ACC112 (cell line): ENCODE data around the gene PYGM.

ENCODE experiments used
- H2AFZ ChIP-seq: fragments of 200-600 bp; sonication (generic); one replicate; pipeline ENCODE4 v1.6.0; 2017; ENCODE audit warnings: antibody characterized with exemption, low read length; ENCODE audit not compliant: unreplicated experiment
- H3K27ac ChIP-seq: fragments of 200-600 bp; sonication (generic); 2 replicates; pipeline ENCODE4 v1.5.1; 2014; ENCODE audit warnings: low read depth, mild to moderate bottlenecking, antibody characterized with exemption, low read length, moderate library complexity
- H3K27me3 ChIP-seq: fragments of 200-600 bp; sonication (generic); 2 replicates; pipeline ENCODE4 v1.6.1; 2014; ENCODE audit warnings: mild to moderate bottlenecking, antibody characterized with exemption, low read length, moderate library complexity, mixed read lengths; ENCODE audit not compliant: insufficient read depth
- H3K36me3 ChIP-seq: fragments of 200-600 bp; sonication (generic); 2 replicates; pipeline ENCODE4 v1.6.1; 2016; ENCODE audit warnings: mild to moderate bottlenecking, antibody characterized with exemption, low read length, moderate library complexity, mixed read lengths; ENCODE audit not compliant: insufficient read depth
- H3K4me1 ChIP-seq: fragments of 200-600 bp; sonication (generic); one replicate; pipeline ENCODE4 v1.6.1; 2016; ENCODE audit warnings: low read length, mixed read lengths; ENCODE audit not compliant: insufficient read depth, unreplicated experiment, control insufficient read depth
- H3K4me3 ChIP-seq: fragments of 200-600 bp; sonication (generic); 2 replicates; pipeline ENCODE4 v1.5.1; 2014; ENCODE audit warnings: mild to moderate bottlenecking, low read depth, low read length
- H3K79me2 ChIP-seq: fragments of 200-600 bp; sonication (generic); one replicate; pipeline ENCODE4 v1.6.0; 2016; ENCODE audit warnings: low read length; ENCODE audit not compliant: control insufficient read depth, unreplicated experiment, insufficient read depth

The PYGM gene

DNA sequence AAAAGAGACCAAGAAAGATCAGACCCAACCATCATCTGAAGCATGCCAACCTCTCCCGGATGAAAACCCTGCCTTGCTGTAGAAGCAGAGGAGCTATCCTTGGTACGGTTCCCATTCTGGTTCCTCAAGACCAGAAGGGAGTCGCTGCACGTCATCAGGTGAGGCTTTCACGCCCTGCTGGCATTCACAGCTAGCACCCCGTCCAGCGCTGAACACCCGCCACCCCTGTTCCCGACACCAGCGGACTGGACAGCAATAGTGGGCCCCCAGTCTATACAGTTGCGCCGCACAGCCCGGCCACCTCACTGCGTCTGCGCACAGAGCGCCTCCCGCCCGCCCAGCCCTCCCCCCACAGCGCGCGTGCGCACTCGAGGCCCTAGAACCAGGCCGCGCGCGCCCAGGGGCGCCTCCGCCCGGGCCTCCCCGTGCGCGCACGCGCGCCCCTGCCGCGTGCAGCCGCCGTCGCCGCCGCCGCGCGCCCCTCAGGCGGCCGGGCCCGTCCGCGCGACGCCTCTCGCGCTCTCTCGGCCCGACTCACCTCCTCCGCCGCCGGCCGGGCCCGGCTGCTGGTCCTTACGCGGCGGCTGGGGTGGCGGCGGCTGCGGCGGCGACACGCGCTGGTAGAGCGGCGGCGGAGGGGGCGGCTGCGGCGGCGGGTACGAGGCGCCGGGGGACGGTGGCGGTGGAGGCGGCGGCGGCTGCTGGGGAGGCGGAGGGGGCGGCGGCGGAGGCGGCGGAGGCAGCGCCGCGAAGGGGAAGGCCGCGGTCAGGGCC, 17.9 kb upstream of the PYGM start:
- no peak overlapping the region for H2AFZ ChIP-seq
- H3K27ac ChIP-seq = peak overlapping the region; percentile 93
- H3K4me3 ChIP-seq = peak overlapping the region; percentile 95
- peaks cover 48% of the 10 kb centered on the region for H3K79me2 ChIP-seq
- peaks cover 38% of the 10 kb centered on the region for H3K36me3 ChIP-seq
- no peaks in the 10 kb centered on the region for H3K27me3 ChIP-seq
- H3K4me1 ChIP-seq = peaks cover 26% of the 10 kb centered on the region

DNA sequence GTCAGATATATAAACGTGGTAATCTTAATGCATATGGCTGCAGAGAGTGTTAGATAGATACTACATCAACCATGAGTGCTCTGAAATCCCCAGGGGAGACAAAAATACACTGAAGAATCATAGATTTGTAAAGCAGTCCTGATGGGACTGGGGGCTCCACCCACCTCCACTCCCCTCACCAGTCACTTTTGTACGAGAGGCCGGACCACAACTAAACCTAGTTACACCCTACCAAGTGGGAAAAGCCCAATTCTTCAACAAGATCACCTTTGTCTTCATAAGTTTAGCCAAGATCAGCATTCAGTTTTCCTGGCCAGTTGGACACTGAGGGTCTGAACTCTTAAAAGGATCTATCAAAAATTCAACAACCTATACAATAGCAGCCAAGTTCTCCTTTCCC, 17.1 kb upstream of the PYGM start:
- no peaks in the 10 kb centered on the region for H3K27me3 ChIP-seq
- no peak overlapping the region for H3K27ac ChIP-seq
- H3K4me3 ChIP-seq = peak overlapping the region; percentile 87
- H3K36me3 ChIP-seq = peaks cover 46% of the 10 kb centered on the region
- no peak overlapping the region for H2AFZ ChIP-seq
- H3K4me1 ChIP-seq = peaks cover 30% of the 10 kb centered on the region
- peaks cover 55% of the 10 kb centered on the region for H3K79me2 ChIP-seq

DNA sequence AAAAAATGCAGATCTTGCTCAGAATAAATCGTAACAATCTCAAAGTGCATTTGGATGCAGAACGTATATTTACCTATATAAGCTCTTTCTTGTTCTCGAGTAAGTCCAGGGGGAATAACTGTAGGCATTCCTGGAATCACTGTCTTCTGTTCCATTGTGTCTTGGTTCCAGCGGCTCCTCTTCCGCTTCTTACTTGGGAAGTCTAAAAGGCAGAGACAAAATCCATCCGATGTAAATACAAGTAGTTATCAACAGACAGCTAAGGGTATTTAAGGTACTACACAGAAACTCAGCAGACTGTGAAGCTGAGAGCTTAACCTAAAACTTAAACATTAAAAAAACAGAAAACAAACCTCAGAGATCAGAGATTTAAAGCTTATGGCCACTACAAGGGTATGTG, 16.7 kb upstream of the PYGM start:
- Histone ChIP-seq H3K4me1 (peaks cover 30% of the 10 kb centered on the region), H2AFZ (no peak overlapping the region), H3K27me3 (no peaks in the 10 kb centered on the region), H3K27ac (no peak overlapping the region), H3K4me3 (peak overlapping the region; percentile 87), H3K36me3 (peaks cover 51% of the 10 kb centered on the region), H3K79me2 (peaks cover 59% of the 10 kb centered on the region)

DNA sequence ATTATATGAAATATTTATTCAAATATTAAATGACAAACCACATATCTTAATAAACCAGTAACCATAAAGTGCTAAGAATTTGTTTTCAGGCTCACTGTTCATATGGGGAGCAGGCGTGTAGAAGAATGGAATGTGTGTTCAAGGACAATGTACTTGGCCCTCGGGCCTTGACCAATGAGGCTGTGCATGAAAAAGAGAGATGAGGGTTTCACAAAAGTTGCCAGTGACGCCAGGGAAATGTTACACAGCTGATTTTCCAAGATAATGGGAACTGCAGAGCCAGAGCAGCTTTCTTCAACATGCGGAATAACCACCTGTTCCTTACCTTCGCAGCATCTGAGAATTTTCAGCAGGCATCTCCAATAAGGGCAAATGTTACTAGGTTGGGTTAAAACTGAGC, 14.4 kb upstream of the PYGM start:
- Histone ChIP-seq H3K27me3 (no peaks in the 10 kb centered on the region), H3K4me1 (peaks cover 23% of the 10 kb centered on the region), H3K27ac (no peak overlapping the region), H3K36me3 (peaks cover 71% of the 10 kb centered on the region), H3K4me3 (no peak overlapping the region), H3K79me2 (peaks cover 67% of the 10 kb centered on the region), H2AFZ (no peak overlapping the region)

DNA sequence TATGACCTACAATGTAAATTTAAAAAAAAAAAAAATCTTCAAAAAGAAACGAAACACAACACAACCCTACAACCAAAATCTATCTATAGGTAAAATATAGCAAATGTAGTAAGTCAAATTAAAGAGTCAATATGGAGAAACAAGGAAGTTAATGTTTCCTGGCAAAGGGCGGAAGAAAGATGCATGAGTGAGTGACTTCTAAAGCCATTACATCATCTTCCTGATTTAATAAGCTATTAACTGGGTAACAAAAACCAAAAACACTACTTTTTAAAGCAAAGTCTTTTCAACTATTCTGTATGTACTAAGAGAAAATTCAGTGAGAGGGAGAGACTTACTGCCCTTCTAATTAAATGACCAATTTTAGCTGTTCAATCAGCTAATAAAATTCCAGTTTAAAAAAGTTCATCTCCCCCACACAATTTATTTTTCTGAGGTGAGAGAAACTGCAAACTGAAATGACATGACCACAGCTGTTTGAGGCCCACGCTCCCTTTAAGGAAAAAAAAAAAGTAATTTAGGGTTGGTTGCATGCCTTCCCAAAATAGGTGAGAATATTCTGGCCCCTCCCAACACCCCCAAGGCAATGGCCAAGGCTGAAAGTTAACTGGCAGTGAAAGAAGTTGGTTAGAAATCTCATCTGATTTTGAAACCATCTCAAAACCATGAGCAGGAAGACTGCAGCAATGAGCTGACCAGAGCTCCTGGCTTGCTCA, 12.7 kb upstream of the PYGM start:
- peaks cover 71% of the 10 kb centered on the region for H3K79me2 ChIP-seq
- H3K27me3 ChIP-seq = no peaks in the 10 kb centered on the region
- no peak overlapping the region for H2AFZ ChIP-seq
- H3K27ac ChIP-seq = no peak overlapping the region; the same call in 1 of the 2 replicates
- H3K4me3 ChIP-seq = no peak overlapping the region
- H3K36me3 ChIP-seq = peaks cover 87% of the 10 kb centered on the region
- H3K4me1 ChIP-seq = peaks cover 23% of the 10 kb centered on the region

DNA sequence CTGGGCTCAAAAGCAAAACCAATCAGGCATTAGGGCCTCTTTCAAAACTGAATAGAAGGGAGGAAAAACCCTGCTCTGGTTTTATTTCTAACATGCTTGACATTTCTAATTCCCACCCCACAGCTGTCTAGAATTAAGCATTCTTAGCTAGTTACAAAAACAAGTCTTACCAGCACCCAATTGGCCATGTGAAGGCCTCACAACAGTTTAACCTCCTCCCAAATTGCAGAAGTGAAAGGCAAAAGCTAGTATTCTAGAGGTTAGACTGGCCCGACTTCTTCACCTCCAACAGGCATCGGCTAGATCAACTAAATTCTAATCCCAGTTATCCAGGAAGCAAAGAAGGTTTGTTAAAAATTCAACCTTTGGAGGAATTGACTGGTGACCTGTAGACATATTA, 12.1 kb upstream of the PYGM start:
- H3K4me1 ChIP-seq = peaks cover 23% of the 10 kb centered on the region

DNA sequence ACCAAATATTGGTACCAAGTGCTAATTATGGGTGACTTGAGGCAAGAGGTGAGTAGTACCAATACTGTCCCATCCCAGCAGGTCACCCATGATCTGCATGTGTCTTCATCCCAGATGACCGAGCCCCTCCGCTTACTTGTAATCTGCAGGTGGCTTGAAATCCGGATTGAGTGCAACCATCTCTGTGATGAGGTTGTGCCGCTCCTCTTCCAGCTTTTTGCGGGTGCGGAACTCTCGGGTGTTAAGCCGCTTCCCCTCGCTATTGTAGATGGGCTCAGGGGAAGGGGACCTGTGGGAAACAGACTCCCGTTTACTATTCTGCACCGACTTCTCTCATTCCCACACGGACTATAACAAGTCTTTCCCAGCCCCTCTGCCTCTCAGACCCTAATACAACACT, 10.3 kb upstream of the PYGM start:
- Histone ChIP-seq H3K27ac (no peak overlapping the region), H2AFZ (no peak overlapping the region), H3K79me2 (peaks cover 50% of the 10 kb centered on the region), H3K4me1 (peaks cover 8% of the 10 kb centered on the region), H3K4me3 (no peak overlapping the region), H3K36me3 (peaks cover 78% of the 10 kb centered on the region), H3K27me3 (no peaks in the 10 kb centered on the region)

More for the DNA sequence above, 12.1 kb upstream of the PYGM start:
- Histone ChIP-seq H3K27me3 (no peaks in the 10 kb centered on the region), H3K36me3 (peaks cover 92% of the 10 kb centered on the region), H3K79me2 (peaks cover 66% of the 10 kb centered on the region), H3K4me3 (no peak overlapping the region), H3K27ac (no peak overlapping the region; the same call in 1 of the 2 replicates), H2AFZ (no peak overlapping the region)

DNA sequence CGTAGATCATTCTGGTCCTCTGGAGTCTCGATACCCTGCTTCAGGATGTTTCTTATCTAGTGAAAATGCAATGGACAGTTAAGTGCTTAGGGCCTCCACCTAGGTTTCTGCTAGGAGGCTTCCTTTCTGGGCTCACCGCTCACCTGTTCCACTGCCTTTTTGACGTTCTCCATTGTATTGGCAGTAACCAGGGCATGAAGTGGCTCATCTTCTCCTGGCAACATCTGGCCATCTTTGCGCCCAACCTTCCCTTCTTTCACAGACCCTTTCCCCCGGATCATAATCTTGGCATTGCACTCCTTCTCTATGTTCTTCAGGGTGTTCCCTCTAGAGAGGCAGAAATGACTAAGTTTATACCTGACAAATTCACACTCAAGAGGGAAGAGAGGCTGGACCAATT, 9.5 kb upstream of the PYGM start:
- no peak overlapping the region for H2AFZ ChIP-seq
- peaks cover 15% of the 10 kb centered on the region for H3K4me1 ChIP-seq
- H3K4me3 ChIP-seq = no peak overlapping the region
- no peak overlapping the region for H3K27ac ChIP-seq
- peaks cover 43% of the 10 kb centered on the region for H3K79me2 ChIP-seq
- H3K36me3 ChIP-seq = peaks cover 81% of the 10 kb centered on the region
- no peaks in the 10 kb centered on the region for H3K27me3 ChIP-seq

DNA sequence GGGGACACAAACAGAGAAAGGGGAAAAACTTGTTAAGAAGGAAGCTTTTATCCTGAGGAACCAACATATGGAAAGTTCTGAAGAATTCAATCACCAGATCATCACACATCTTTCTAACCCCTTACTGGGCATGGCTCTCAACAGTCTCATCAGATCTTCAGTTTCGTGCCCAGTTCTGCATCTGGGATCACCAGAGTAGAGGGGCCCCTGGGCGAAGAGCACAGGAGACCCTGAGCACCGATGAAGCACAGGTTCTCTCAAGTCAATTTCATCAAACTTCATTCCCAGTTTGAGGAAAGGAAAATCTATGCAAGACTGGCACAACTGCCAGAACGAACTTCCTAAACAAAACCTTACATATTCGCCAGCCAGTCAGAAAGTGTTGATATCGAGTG, 8.5 kb upstream of the PYGM start:
- Histone ChIP-seq H2AFZ (no peak overlapping the region), H3K4me3 (no peak overlapping the region), H3K27ac (no peak overlapping the region), H3K36me3 (peaks cover 72% of the 10 kb centered on the region), H3K4me1 (peaks cover 25% of the 10 kb centered on the region), H3K27me3 (no peaks in the 10 kb centered on the region), H3K79me2 (peaks cover 33% of the 10 kb centered on the region)

DNA sequence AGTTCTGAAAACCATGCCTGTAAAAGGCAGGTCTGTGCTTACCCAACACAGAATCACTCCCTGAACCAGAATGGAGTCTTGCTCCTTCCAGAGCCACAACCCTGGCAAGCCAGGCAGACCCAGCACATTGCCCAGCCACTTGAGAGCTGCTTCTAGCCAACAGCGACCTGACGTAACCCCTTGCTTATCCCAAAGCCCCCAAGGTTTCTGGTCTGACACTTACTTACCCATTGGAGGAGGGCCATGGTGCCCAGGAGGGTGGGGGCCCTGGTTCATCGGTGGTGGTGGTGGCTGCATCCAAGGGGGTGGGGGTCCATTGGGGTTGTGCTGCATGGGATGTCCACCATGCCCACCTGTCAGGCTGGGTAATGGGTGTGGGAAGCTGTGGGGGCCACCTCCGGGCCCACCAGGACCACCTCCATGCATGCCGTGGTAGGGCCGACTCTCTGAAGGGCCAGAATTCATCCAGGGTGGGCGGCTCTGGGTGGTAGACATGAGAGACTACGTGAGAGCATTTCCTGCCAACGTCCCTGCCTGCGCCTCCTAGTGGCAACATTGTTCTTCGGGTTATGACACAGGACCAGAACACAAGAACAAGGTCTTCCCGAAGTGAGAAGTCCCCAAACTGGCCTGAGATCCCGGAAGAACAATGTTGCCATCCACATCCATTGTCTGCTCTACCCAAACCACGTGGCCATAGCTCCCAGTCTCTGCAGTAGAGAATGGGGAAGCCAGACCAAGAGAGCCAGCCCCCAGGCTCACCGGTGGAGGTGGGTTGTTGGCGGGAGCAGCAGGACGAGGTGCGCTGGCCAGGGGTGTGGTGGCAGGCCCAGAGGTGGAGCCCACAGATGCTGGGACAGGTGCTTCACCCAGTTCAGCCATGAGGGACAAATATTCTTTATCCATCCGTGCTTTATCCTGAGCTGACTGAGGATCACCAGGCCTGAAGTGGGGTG, 7.8 kb upstream of the PYGM start:
- Histone ChIP-seq H3K27me3 (no peaks in the 10 kb centered on the region), H3K4me3 (no peak overlapping the region), H3K36me3 (peaks cover 65% of the 10 kb centered on the region), H2AFZ (no peak overlapping the region), H3K79me2 (peaks cover 27% of the 10 kb centered on the region), H3K4me1 (peaks cover 26% of the 10 kb centered on the region), H3K27ac (no peak overlapping the region)
